Measurements from ENCODE around the gene KLHL29.
"Not testable (repeated sequence)": the region's sequence is repeated elsewhere in the genome, so short reads cannot be mapped to it uniquely, and the experiment has no call there.

KLHL29 gene

DNA sequence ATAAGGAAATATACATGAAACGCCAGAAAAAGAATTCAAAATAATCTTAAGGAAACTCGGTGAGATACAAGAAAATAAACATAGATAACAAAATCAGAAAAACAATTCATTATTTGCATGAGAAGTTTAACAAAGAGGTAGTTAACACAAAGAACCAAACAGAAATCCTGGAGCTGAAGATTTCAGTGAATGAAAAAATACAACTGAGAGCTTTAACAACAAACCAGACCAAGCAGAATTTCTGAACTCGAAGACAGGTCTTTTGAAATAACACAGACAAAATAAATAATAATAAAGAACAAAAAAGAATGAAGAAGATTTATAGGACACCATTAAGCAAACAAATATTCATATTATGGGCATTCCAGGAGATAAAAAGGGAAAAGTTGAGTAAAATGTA, 337.3 kb downstream of the KLHL29 start:
- no peak for DNase-seq (ENCODE audit: low read depth)

DNA sequence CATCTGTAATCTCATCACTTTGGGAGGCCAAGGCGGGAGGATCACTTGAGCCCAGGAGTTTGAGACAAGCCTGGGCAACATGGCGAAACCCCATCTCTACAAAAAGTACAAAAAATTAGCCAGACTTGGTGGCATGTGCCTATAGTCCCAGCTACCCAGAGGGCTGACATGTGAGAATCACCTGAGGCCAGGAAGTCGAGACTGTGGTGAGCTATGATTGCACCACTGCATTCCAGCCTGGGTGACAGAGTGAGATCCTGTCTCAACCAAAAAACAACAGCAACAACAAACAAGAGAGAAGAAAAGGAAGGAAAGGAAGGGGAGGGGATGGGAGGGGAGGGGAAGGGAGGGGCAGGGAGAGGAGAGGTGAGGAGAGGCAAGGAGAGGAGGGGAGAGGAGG, 338.1 kb downstream of the KLHL29 start:
- not testable (repeated sequence) for DNase-seq (ENCODE audit: low read depth)

DNA sequence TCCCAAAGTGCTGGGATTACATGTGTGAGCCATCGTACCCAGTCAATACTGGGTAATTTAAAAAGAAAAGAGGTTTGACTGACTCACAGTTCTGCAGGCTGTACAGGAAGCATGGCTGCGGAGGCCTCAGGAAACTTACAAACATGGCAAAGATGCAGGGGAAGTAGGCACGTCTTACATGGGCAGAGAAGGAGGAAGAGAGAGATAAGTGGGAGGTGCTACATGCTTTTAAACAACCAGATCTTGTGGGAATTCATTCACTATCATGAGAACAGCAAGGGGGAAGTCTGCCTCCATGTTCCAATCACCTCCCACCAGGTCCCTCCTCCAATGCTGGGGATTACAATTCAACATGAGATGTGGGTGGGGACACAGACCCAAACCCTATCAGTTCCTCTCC, 349.4 kb downstream of the KLHL29 start:
- no peak for DNase-seq (ENCODE audit: low read depth)

DNA sequence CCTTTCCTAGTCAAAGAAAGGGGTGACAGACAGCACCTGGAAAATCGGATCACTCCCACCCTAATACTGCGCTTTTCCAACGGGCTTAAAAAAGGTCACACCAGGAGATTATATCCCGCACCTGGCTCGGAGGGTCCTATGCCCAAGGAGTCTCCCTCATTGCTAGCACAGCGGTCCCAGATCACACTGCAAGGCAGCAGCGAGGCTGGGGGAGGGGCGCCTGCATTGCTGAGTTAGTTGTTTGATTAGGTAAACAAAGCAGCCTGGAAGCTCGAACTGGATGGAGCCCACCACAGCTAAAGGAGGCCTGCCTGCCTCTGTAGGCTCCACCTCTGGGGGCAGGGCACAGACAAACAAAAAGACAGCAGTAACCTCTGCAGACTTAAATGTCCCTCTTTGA, 351.8 kb downstream of the KLHL29 start:
- DNase-seq (ENCODE audit: low read depth): not testable (repeated sequence)

DNA sequence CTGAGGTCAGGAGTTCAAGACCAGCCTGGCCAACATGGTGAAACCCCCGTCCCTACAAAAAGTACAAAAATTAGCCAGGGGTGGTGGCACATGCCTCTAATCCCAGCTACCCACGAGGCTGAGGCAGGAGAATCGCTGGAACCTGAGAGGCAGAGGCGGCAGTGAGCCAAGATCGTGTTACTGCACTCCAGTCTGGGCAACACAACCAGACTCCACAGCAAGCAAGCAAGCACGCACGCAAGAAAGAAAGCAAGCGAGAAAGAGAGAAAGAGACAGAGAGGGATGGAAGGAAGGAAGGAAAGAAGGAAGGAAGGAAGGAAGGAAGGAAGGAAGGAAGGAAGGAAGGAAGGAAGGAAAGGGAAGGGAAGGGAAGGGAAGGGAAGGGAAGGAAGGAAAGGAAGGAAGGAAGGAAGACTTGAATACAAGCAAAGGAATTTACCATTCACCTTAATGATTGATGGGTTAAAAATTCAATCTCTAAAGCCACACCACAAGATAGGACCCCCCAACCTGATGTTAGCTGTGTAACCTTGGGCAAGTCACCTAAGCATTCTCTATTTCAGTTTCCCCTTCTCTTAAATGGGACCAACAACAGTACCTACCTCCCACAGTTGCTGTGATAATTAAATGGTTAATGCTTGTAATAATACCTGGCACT, 360.2 kb downstream of the KLHL29 start:
- DNase-seq (ENCODE audit: low read depth): no peak

DNA sequence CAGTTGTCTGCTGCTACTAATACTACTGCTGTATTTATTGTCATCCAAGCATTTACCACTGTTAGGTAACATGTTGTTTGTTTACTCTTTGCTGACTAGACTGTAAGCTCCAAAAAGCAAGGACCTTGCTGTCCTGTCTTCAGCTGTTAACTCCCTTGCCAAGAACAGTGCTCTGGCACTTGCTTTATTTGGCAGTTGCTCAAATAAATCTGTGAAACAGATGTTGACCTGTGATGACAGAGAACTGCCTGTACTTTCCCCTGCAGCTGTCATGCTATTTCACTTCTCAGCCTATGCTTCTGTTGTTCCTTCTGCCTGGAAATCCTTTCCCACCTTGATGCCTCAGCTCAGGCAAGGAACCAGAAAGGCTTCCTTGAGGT, 360.7 kb downstream of the KLHL29 start:
- DNase-seq (ENCODE audit: low read depth): no peak

DNA sequence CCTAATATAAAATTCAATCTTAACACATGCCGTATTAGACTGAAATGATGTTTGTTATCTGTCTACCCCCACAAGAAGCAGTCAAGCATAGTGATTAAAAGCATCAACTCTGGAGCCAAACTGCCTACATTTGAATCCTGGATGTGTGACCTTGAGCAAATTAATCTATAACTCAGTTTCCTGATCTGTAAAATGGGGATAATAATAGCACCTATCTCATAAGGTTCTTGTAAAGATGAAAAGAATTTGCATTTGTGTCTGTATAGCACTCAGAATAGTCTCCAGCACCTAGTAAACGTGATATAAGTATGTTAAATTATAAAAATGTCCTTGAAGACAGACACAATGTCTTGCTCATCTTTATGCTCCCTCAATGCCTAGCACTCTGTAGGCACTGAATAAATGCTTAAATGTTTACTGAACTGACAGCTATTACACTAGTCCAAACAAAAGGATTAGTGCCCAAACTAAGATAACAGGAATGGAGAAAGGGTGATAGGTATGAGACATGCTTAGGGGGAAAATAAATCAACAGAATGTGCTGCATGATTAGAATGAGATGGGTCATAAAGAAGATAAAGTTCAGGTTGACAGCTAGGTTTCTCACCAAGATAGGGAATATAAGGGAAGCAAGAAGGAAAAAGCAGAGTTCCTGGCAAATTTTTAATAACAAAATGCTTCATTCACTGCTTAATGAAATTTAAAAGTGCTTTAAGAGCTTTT, 361.3 kb downstream of the KLHL29 start:
- no peak for DNase-seq (ENCODE audit: low read depth)

DNA sequence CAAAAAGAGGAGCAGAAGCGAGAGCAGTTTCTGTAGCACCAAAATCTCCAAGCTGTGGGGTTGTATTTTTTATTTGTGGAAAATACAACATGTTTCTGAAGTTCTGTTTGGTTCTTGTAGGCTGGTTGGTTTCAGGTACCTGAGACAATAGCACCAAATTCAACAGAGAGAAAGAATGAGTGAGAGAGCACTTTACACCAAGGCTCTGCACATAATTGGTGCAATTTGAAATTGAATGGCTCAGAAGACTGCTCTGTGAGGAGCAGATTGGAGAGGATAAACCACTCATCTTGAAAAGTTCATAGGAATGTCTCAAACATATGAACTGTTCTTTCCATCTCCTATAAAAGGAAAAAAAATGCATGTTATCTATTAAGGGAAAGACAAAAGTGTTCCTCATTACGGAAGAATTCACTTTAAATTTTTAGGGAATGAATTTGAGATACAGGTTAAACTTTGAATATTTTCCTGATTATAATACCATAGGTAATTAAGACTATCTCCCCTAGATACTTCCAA, 366.8 kb downstream of the KLHL29 start:
- no peak for DNase-seq (ENCODE audit: low read depth)

DNA sequence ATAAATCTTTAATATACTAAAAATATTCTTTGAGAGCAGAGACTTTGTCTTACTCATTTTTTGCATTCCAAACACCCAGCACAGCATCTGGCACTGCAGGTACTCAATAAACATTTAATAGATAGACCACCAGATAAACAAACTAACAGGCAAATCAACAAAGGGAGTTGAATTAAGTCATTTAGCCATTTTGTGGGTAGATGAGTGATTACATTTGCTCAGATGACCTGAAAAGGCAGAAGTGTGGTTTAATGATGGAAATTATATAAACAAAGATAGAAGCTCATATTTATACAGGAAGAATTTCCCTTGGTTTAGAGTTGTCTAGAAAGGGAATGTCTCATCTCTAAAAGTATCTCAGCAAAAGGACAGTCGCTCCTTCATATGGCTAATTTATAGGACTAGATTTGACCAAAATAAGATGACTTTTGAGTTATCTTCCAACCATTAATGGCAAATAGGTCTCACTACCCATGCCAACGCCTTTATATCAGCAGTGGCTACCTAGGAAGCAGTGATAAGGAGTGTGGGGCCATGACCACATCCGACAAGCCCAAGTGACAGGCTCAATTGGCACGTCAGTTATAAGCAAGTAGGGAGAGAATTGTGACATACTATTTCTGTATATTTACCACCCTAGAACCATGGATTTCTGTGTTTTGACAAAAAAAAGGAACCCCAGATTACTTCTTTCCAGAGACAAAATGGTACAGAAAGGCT, 368.5 kb downstream of the KLHL29 start:
- no peak for DNase-seq (ENCODE audit: low read depth)

DNA sequence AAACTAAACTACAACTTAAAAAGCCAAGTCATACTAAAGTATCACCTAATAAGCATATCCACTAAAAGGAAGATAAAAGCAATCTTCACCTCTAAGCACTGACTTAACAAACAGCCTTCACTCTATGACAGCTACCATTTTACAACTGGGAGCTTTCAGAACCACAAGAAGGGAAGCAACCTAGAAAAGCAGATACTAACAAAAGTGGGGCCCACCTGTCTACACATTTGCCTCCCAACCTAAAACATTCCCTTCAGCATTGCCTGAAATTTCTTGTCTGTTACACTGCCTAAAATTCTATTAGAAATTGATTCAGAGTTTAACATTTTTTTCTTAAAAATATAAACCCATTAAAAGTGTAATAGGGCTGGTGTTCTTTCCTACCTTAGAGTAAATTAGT, 370.0 kb downstream of the KLHL29 start:
- no peak for DNase-seq (ENCODE audit: low read depth)

DNA sequence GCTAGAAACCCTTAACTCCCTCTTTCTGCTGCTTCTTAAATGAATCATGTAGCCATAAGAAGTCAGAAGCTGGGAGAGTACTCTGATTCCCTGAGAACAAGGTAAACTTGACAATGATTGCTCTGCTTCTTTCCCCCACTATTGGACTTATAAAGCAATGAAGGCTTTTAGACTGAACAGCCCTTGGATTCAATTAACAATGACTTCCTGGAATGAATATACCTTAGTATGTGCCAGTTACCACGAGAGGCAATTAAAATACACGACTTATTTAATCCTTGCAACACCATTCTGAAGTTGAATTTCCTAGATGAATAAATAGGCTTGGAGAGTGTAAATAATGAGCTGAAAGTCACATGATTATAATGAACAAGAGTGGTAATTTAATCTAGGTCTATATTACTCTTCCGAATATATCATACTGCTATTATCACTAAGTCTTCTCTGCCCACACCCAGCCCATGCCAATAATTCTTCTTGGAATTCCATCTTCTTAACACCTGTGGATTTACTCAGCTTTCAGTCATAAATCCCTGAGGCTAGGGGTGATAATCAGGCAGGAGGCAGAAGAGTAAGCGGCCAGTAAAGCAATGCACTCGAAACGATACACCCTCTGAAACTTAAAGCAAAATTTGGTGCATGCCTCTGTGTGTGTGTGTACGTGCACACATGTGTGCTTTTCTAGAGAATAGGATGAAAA, 371.8 kb downstream of the KLHL29 start:
- no peak for DNase-seq (ENCODE audit: low read depth)

DNA sequence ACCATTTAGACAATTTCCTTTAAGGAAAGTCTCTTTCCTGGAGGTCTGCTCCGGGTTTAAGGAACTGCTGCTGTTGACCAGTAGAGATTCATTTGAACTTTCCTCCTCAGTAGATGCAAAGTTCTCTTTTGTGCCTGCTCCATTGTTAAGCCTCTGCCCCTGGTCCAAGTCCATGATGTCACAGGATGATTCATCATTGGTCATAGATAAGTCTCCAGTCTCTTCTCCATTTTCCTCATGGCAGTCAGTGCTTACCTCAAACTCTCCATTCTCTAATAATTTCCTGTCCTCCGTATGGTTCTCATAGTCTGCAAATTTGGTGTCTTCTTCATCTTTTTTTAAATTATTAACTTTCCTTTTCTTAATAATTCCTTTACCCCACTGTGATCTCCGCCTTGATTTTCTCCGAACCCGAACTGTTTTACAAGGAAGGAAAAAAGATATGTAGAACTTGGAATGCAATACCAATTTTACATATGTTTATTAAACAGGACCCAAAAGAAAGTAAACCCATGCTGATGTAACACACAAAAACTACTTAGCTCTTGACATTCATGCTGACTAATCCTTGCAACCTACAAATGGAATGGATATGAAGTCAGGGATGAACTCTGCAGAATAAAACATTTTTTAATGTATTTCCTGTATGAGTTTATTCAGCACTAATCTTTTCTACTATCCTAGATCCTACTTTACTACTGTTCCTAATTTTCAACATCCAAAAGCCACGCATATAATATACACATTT, 372.9 kb downstream of the KLHL29 start:
- no peak for DNase-seq (ENCODE audit: low read depth)

Measured in T-helper 22 cell (primary cell).